Common myeloid progenitor, CD34-positive (primary cell): ENCODE results near the gene HMCN1.
"Not testable (repeated sequence)": the region's sequence is repeated elsewhere in the genome, so short reads cannot be mapped to it uniquely, and the experiment has no call there.

ENCODE experiments used
- CTCF ChIA-PET: fragments of 350-600 bp; sonication (Branson Sonifier 250); formaldehyde crosslinking; loops from one replicate; lab custom pipeline; 2021; ENCODE audit warnings: antibody characterized with exemption; lab: Charles Lee
- POLR2A ChIA-PET: fragments of 350-600 bp; sonication (Branson Sonifier 250); formaldehyde crosslinking; loops from one replicate; lab custom pipeline; 2021; ENCODE audit warnings: antibody characterized with exemption; lab: Charles Lee
- DNase-seq, 3 donors: peaks; one replicate each; pipeline versions ENCODE4 v3.0.0 to v3.0.0-alpha.2; 2013
- H3K27ac ChIP-seq, 2 experiments: 1 replicate in 1 of 2; 2 replicates in 1 of 2; pipeline ENCODE4 v1.7.0; 2013; ENCODE audit warnings: inconsistent platforms in 2 of 2, low read length in 2 of 2, mild to moderate bottlenecking in 2 of 2, low read depth in 1 of 2, moderate library complexity in 1 of 2; ENCODE audit not compliant: severe bottlenecking in 2 of 2, insufficient read depth in 1 of 2, poor library complexity in 1 of 2
- H3K27me3 ChIP-seq, 5 experiments: replicated peaks in 2 of 5; 1 replicate in 3 of 5; 2 replicates in 2 of 5; pipeline versions ENCODE4 v1.6.1 to v1.7.0; 2013; ENCODE audit warnings: low read length in 4 of 5, mild to moderate bottlenecking in 2 of 5, moderate library complexity in 2 of 5, inconsistent platforms in 1 of 5; ENCODE audit not compliant: insufficient read depth in 5 of 5, control insufficient read depth in 4 of 5
- H3K36me3 ChIP-seq, 4 experiments: 1 replicate in 2 of 4; 2 replicates in 2 of 4; pipeline versions ENCODE4 v1.6.1 to v1.7.0; 2013; ENCODE audit warnings: low read length in 3 of 4, control low read depth in 1 of 4, mild to moderate bottlenecking in 1 of 4; ENCODE audit not compliant: control insufficient read depth in 4 of 4, insufficient read depth in 4 of 4
- H3K4me1 ChIP-seq, 4 experiments: 1 replicate in 3 of 4; 2 replicates in 1 of 4; pipeline versions ENCODE4 v1.6.1 to v1.7.1; 2013; ENCODE audit warnings: low read length in 3 of 4, mild to moderate bottlenecking in 3 of 4, control low read depth in 1 of 4, inconsistent platforms in 1 of 4, moderate library complexity in 1 of 4; ENCODE audit not compliant: control insufficient read depth in 4 of 4, insufficient read depth in 4 of 4; ENCODE audit errors: control extremely low read depth in 1 of 4
- H3K4me3 ChIP-seq, 7 experiments: 1 replicate in 4 of 7; 2 replicates in 3 of 7; pipeline versions ENCODE4 v1.5.1 to v1.7.0; 2013; ENCODE audit warnings: mild to moderate bottlenecking in 7 of 7, low read length in 6 of 7, moderate library complexity in 6 of 7, inconsistent platforms in 2 of 7, low read depth in 2 of 7, control low read depth in 1 of 7; ENCODE audit not compliant: insufficient read depth in 4 of 7, control insufficient read depth in 1 of 7; ENCODE audit errors: extremely low read depth in 1 of 7
- H3K9me3 ChIP-seq, 5 experiments: 1 replicate in 4 of 5; 2 replicates in 1 of 5; pipeline versions ENCODE4 v1.6.1 to v1.7.1; 2013; ENCODE audit warnings: low read length in 4 of 5, mild to moderate bottlenecking in 2 of 5, inconsistent platforms in 1 of 5, low read depth in 1 of 5, moderate library complexity in 1 of 5; ENCODE audit not compliant: control insufficient read depth in 4 of 5, insufficient read depth in 2 of 5; ENCODE audit errors: control extremely low read depth in 1 of 5
- WGBS: methylation state at CpG from one replicate; pipeline ENCODE4 v1.1.5; 2013; ENCODE audit not compliant: insufficient coverage; 5-methylcytosine and 5-hydroxymethylcytosine counted together

Gene HMCN1

GRCh38 chr1:185892831-185893403, 158.7 kb downstream of the HMCN1 start:
- H3K9me3 ChIP-seq, H3K27ac ChIP-seq, H3K36me3 ChIP-seq, POLR2A ChIA-PET, H3K4me3 ChIP-seq, CTCF ChIA-PET, H3K4me1 ChIP-seq, H3K27me3 ChIP-seq, DNase-seq: not testable (repeated sequence)
- WGBS: 91% methylated on average over 14 of the region's 26 CpGs

GRCh38 chr1:185894791-185895190, 160.6 kb downstream of the HMCN1 start:
- ChIA-PET POLR2A (no interaction called here), CTCF (no interaction called here)
- Histone ChIP-seq H3K4me3 (no peak overlapping the region), H3K27me3 (no peaks in the 10 kb centered on the region), H3K4me1 (no peaks in the 10 kb centered on the region), H3K36me3 (no peaks in the 10 kb centered on the region), H3K9me3 (no peaks in the 10 kb centered on the region), H3K27ac (no peak overlapping the region)
- DNase-seq: no peak
- WGBS: no CpG with 5 or more reads among the region's 3 CpGs

- no peak overlapping the region for H3K27ac ChIP-seq
- no CpG with 5 or more reads among the region's 1 CpG for WGBS
- POLR2A ChIA-PET: no interaction called here
Observed at GRCh38 chr1:185895208-185895900, 161.2 kb downstream of the HMCN1 start.

GRCh38 chr1:185896863-185897262, 162.7 kb downstream of the HMCN1 start:
- Histone ChIP-seq H3K4me3 (no peak overlapping the region), H3K36me3 (no peaks in the 10 kb centered on the region), H3K27ac (no peak overlapping the region), H3K27me3 (no peaks in the 10 kb centered on the region), H3K9me3 (no peaks in the 10 kb centered on the region), H3K4me1 (no peaks in the 10 kb centered on the region)
- DNase-seq: no peak
- ChIA-PET CTCF (no interaction called here), POLR2A (no interaction called here)

More at GRCh38 chr1:185895208-185895900, 161.2 kb downstream of the HMCN1 start:
- Histone ChIP-seq H3K27me3 (no peaks in the 10 kb centered on the region), H3K4me1 (no peaks in the 10 kb centered on the region), H3K4me3 (no peak overlapping the region), H3K9me3 (no peaks in the 10 kb centered on the region), H3K36me3 (no peaks in the 10 kb centered on the region)
- no peak for DNase-seq
- CTCF ChIA-PET: no interaction called here

GRCh38 chr1:185906186-185906585, 172.0 kb downstream of the HMCN1 start:
- Histone ChIP-seq H3K9me3 (no peaks in the 10 kb centered on the region), H3K27me3 (no peaks in the 10 kb centered on the region), H3K27ac (no peak overlapping the region), H3K36me3 (no peaks in the 10 kb centered on the region), H3K4me3 (no peak overlapping the region), H3K4me1 (no peaks in the 10 kb centered on the region)
- POLR2A ChIA-PET: no interaction called here
- CTCF ChIA-PET: no interaction called here
- no peak for DNase-seq
- WGBS: no CpG with 5 or more reads among the region's 1 CpG

GRCh38 chr1:185907246-185907645, 173.1 kb downstream of the HMCN1 start:
- no peak for DNase-seq
- no peaks in the 10 kb centered on the region for H3K27me3 ChIP-seq
- ChIA-PET CTCF (no interaction called here), POLR2A (no interaction called here)
- H3K4me1 ChIP-seq: no peaks in the 10 kb centered on the region
- 89% methylated on average over 1 of the region's 2 CpGs for WGBS
- H3K27ac ChIP-seq: no peak overlapping the region
- H3K36me3 ChIP-seq: no peaks in the 10 kb centered on the region
- no peak overlapping the region for H3K4me3 ChIP-seq
- no peaks in the 10 kb centered on the region for H3K9me3 ChIP-seq

- H3K9me3 ChIP-seq: no peaks in the 10 kb centered on the region
- H3K27me3 ChIP-seq: no peaks in the 10 kb centered on the region
- 90% methylated on average over 2 of the region's 4 CpGs for whole genome bisulfite sequencing
- no peak overlapping the region for H3K27ac ChIP-seq
- no peaks in the 10 kb centered on the region for H3K36me3 ChIP-seq
- ChIA-PET CTCF (no interaction called here), POLR2A (no interaction called here)
- no peak for DNase-seq
- no peak overlapping the region for H3K4me3 ChIP-seq
- no peaks in the 10 kb centered on the region for H3K4me1 ChIP-seq
Observed at GRCh38 chr1:185911978-185912377, 177.8 kb downstream of the HMCN1 start.
